HG03280 (cell line): Measurements from ENCODE around the gene TRIM71.
"Not testable (repeated sequence)": the region's sequence is repeated elsewhere in the genome, so short reads cannot be mapped to it uniquely, and the experiment has no call there.

Experiments used
- ATAC-seq: cut with Tn5 transposase; IDR thresholded peaks from one replicate; pipeline ENCODE4 v1.9.1; 2021; ENCODE audit warnings: mild to moderate bottlenecking, moderate library complexity; ENCODE audit not compliant: unreplicated experiment

Gene TRIM71

GRCh38 chr3:32819551-32820348 is 2.0 kb downstream of the TRIM71 start:
- no peak for ATAC-seq

- no peak for ATAC-seq
Measured at GRCh38 chr3:32820430-32820829, 2.6 kb downstream of the TRIM71 start.

- ATAC-seq: no peak
Measured at GRCh38 chr3:32820971-32821685, 3.3 kb downstream of the TRIM71 start.

DNA sequence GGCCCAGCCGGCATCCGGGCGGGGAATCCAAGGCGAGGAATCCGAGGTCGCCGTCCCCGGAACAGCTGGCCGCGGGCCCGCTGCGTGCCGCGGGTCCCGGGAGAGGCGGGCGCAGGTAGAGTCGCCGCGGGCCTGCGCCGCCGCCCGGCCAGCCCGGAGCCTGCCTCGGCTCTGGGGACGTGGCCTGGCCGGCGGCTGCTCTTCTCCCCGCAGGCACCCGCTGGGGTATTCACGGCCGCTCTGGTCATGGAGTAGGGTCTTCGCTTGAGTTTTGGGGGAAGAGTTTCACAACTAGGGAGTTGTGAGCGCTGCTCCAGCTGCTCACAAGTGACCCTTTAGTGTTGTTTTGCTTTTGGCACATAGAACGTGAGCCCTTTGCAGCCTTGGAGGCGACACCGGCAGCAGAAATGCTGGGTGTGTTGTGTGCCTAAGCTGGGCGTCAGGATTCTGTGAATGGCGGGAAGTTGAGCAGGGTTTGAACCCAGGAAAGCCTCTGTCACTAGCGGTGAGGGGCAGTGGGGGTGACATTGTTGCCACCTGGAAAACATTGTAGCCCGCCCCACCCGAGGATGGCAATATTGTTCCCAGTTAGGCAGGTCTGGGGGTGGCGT is 4.0 kb downstream of the TRIM71 start:
- no peak for ATAC-seq

- ATAC-seq: no peak
Measured at GRCh38 chr3:32822609-32823498, 5.1 kb downstream of the TRIM71 start.

DNA sequence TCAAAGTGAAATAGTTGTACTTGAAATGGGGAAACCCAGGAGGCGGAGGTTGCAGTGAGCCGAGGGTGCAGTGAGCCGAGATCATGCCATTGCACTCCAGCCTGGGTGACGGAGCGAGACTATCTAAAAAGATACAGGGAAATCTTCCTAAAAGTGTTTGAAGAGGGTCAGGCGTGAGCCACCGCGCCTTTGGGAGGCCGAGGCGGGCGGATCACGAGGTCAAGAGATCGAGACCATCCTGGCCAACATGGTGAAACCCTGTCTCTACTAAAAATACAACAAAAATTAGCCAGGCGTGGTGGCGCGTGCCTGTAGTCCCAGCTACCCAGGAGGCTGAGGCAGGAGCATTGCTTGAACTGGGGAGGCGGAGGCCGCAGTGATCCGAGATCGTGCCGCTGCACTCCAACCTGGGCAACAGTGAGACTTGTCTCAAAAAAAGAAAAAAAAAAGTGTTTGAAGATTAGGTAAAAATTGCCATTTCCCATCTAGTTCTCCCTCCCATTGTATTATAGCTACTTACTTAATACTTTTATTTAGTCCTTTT is 5.9 kb downstream of the TRIM71 start:
- not testable (repeated sequence) for ATAC-seq

- ATAC-seq: no peak
Measured at GRCh38 chr3:32825601-32826375, 8.0 kb downstream of the TRIM71 start.

DNA sequence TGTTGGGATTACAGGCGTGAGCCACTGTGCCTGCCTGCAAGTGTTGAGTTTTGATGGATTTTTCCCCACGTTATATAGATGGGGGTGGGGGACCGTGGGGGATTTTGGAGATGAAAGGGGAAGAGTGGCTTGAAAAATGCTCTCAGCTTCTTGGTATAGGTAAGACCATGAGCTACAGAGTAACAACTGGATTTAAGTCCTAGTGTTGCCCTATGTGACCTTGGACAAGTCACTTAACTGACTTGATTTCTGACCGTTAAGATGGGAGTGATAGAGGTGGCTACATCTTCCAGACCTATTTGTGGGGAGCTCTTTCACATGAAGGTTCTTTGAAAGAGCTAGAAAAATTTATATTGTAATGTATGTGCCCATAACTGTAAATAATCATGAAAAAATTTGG is 13.3 kb downstream of the TRIM71 start:
- no peak for ATAC-seq

- ATAC-seq: no peak
Measured at GRCh38 chr3:32831791-32832190, 14.0 kb downstream of the TRIM71 start.

GRCh38 chr3:32832193-32832592 is 14.4 kb downstream of the TRIM71 start:
- no peak for ATAC-seq

DNA sequence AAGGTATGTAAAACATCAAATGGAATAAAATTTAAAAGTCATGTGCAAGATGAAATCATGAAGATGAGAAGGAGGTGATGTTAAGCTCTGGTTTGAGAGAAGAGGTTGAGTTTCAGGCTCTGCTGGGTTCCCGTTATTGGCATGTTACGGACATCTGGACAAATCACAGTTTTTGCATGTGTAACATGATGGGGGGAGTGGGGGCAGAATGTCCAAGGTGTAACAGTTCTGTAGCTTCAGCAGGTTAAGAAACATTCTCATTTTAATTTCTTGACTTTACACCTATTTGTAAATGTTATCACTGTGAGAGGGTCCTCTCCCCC is 17.2 kb downstream of the TRIM71 start:
- ATAC-seq: no peak

DNA sequence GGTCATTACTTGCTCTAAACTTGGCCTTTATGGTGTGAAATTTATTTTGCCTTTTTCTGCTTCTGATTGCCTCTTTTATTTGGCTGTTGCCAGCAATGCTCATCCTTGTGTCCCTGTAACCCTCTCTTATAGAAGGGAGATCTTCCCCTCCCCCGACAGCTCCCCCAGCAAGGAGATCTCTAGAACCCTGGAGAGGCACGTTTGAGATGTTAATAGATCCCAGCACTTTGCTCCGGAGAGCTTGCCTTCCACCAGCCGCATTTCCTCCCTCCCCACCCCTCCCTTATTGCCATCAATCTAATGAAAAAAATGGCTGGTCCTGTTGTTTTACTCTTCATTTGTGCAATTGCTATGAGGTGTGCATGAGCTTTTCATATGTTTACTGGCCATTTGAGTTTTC is 18.2 kb downstream of the TRIM71 start:
- no peak for ATAC-seq

DNA sequence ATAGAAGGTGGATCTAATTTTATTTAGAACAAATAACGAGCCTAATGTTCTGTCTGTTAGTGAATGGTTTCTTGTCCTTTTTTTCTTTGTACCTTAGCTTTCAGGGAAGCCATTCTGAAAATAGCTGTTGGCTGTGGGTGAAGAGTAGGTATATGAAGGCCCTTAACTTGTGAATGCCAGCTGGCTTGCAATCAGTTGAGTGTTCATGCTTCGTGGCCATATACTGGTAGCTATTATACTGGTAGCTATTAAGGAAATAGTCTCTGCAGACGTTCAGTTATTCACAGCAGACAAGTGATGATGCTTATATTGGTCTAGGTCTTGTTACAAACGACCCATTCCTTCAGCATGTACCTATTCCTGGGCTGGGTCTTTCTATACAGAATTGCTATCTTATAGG is 18.8 kb downstream of the TRIM71 start:
- no peak for ATAC-seq

DNA sequence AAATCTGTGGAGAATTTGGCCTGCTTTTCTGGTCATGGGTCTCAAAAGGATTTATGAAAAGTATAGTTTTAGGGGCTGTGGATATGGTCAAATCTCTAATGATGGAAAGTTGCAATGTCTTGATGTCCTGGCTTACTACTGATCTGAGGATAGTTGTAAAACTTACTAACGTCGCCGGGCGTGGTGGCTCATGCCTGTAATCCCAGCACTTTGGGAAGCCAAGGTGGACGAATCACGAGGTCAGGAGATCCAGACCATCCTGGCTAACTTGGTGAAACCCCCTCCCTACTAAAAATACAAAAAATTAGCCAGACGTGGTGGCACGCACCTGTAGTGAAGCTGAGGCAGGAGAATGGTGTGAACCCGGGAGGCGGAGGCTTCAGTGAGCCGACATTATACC is 19.6 kb downstream of the TRIM71 start:
- no peak for ATAC-seq

DNA sequence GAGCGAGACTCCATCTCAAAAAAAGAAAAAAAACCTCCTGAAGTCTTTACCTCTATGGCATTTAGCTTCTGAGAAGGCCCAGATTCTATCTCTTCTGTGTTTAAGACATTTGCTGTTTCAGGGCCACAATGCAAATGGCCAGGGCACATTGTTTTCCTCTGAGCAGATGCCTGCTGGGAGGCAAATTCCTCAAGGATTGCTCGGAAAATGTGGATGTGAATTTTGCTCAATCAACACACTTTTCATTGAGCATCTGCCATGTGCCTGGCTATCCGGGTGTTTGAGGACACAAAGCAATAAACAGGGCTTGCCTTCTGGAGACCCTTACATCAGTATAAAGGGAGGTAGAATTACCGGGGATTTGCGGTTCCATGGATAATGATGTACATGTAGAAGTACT is 20.0 kb downstream of the TRIM71 start:
- no peak for ATAC-seq

DNA sequence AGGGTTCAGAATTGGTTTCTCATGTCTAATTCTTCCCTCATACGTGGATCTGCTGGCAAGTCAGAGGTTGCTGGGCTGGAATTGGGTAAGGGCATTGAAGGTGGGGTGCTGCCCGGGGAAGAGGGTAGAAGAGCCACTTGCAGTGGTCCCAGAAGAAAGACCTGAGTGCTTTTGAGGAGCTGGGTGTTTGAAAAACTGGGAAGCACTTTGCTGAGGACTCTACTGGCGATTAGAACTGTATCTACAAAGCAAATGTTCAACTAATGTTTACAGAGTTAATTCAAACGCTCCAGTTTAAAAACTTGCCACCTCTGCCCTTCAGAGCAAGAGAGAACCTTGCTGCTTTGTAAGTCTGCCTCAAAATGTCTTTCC is 21.9 kb downstream of the TRIM71 start:
- no peak for ATAC-seq

DNA sequence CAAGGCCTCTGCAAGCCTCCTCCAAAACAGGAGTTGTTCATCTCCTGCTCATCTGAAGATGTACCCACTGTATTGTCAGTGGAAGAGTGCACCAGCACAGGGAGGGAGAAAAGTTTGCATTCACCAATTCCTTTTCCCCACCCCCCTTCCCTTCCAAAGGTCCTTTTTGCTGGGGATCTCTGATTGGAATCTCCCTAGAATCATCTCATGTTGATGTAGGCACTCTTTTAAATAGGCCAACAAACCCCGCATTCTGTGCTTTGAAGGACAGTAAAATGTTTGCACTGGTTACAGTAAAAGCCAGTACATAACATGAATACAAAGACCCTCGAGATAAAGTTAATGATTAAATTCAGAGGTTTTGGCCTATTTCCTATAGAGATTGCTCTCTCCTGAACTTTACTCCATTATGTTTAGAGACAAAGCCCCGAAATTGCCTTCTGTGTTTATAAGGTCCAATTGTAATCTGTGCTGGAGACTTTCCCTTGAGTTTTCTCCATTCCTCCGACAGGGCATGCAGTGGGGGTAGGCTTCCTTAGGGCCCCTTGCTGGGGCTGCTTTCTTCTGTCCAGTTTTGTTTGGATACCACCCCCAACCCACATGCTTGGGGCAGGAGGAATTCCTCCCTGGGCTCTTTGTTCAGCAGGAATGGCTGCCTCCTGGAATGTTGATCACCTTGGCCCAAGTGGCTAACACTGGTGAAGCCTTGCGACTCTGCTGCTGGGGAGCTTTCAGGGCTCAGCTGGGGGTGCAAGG is 22.5 kb downstream of the TRIM71 start:
- no peak for ATAC-seq

GRCh38 chr3:32841341-32841740 is 23.5 kb downstream of the TRIM71 start:
- ATAC-seq: no peak

- ATAC-seq: no peak
Measured at GRCh38 chr3:32841867-32842470, 24.2 kb downstream of the TRIM71 start.
